ENCODE results near the gene WDR31. TPM values are rescaled to one million over a fixed set of nuclear protein-coding genes. Genes with fewer than 3 reads are reported as not detected.
A peak's percentile ranks its signal among the peaks of the same experiment; 100 is the strongest.

WDR31 gene
- 1 to 10 TPM; 1.3 to 1.4 TPM for total RNA-seq

GRCh38 chr9:113340011-113340699, at the start of gene WDR31:
WDR31 (minus strand) TSS chr9:113340275; CDS start chr9:113332022, 8,253 bp downstream.
- no peak for TF ChIP-seq CTCF (IDR thresholded peaks at IDR 0.05)
- ChIA-PET POLR2A (interaction anchor here (0.7 to 2.8 kb wide), 7 partner anchors 9 to 120 kb away, joined by 3 to 12 read pairs (median 4); partner anchors contain the start of genes C9orf43, CDC26, POLE3 and PRPF4), CTCF (interaction anchor here (0.7 to 2.5 kb wide), 11 partner anchors 9 to 318 kb away, joined by 3 to 14 read pairs (median 4); partner anchors contain the start of genes ALAD, BSPRY, CDC26 and PRPF4)
- Mint-ChIP-seq H3K27ac (no peak within 1 kb of the TSS), H3K4me1 (ENCODE audit: low read depth) (peaks cover 28% of the 10 kb centered on the region), H3K4me3 (peak within 1 kb of the TSS; percentile 75), H3K36me3 (ENCODE audit: low read depth) (no peaks in the 10 kb centered on the region), H3K27me3 (no peaks in the 10 kb centered on the region), H3K9me3 (no peaks in the 10 kb centered on the region)
- intact Hi-C loops (cut with micrococcal nuclease): loop anchor here (10.0 kb wide), 1 partner anchor 65 kb away; the partner anchor contains the start of genes CDC26 and PRPF4
- ATAC-seq: peak; percentile 97
- DNase-seq: peak; percentile 81

DNA sequence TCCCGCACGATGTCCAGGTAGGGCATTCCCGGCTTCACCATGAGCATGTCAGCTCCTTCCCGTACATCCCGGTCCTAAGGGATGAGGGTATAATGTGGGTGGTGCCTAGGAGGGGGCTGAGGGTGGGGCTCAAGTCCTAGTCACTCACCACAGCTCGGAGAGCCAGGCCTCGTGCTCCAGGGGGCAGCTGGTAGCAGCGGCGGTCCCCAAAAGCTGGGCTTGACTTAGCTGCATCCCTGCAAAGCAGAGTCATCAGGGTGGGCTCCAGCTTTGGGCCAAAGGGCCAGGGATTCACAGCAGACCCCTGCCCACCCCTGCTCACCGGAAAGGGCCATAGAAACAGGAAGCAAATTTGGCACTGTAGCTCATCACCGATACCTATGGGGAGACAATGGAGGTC, 49.4 kb upstream of the WDR31 start:
- Mint-ChIP-seq H3K4me3 (no peak overlapping the region), H3K27ac (no peak overlapping the region), H3K36me3 (ENCODE audit: low read depth) (peaks cover 7% of the 10 kb centered on the region), H3K27me3 (no peaks in the 10 kb centered on the region), H3K9me3 (no peaks in the 10 kb centered on the region), H3K4me1 (ENCODE audit: low read depth) (no peaks in the 10 kb centered on the region)
- POLR2A ChIA-PET: no interaction called here
- CTCF ChIA-PET: no interaction called here
- no peak for ATAC-seq
- intact Hi-C loops (cut with micrococcal nuclease): no loop called here
- no peak for TF ChIP-seq CTCF (IDR thresholded peaks at IDR 0.05)
- no peak for DNase-seq

DNA sequence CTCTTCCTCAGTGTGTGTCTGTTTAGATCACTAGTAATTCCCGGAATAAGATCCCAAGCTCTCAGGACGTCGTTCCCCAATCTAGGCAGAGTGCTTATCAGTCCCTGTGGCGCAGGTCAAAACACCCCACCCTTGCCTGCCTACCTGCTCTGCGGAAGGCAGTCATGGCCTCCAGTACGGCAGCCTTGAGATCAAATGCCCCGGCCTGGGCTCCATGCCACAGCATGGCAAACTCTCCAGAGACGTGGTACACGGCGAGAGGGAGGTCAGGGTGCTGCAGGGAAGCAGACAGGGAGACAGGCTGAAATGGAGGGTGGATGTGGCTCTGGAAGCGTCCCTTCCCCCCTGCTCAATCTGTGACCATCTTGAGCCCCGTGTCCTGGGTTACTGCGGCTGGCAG, 48.8 kb upstream of the WDR31 start:
- Mint-ChIP-seq H3K4me1 (ENCODE audit: low read depth) (no peaks in the 10 kb centered on the region), H3K4me3 (no peak overlapping the region), H3K9me3 (no peaks in the 10 kb centered on the region), H3K36me3 (ENCODE audit: low read depth) (peaks cover 7% of the 10 kb centered on the region), H3K27ac (no peak overlapping the region), H3K27me3 (no peaks in the 10 kb centered on the region)
- POLR2A ChIA-PET: no interaction called here
- CTCF ChIA-PET: no interaction called here
- no peak for TF ChIP-seq CTCF (IDR thresholded peaks at IDR 0.05)
- ATAC-seq: no peak
- intact Hi-C loops (cut with micrococcal nuclease): no loop called here
- no peak for DNase-seq

- Mint-ChIP-seq H3K9me3 (no peaks in the 10 kb centered on the region), H3K27me3 (no peaks in the 10 kb centered on the region), H3K27ac (no peak overlapping the region), H3K4me3 (no peak overlapping the region), H3K4me1 (ENCODE audit: low read depth) (no peaks in the 10 kb centered on the region), H3K36me3 (ENCODE audit: low read depth) (peaks cover 3% of the 10 kb centered on the region)
- no peak for DNase-seq
- TF ChIP-seq CTCF (IDR thresholded peaks at IDR 0.05): no peak
- POLR2A ChIA-PET: interaction anchor here (1.4 kb wide), 1 partner anchor 22 kb away, joined by 5 read pairs; the partner anchor contains the start of genes C9orf43 and POLE3
- CTCF ChIA-PET: interaction anchor here (2.8 kb wide), 1 partner anchor 12 kb away, joined by 17 read pairs; the partner anchor contains the start of gene ALAD
- intact Hi-C loops (cut with micrococcal nuclease): no loop called here
- no peak for ATAC-seq
These were observed 47.6 kb upstream of the WDR31 start for GRCh38 chr9:113387560-113388230.
